WTC11 (cell line): ENCODE measurements around the gene ISOC2.

Source experiments
- ATF3 ChIP-seq: sonication (generic); formaldehyde crosslinking; conservative IDR thresholded peaks from 2 replicates; pipeline ENCODE4 v1.8.1; 2022; ENCODE audit warnings: mild to moderate bottlenecking, missing genetic modification reagents
- CREB1 ChIP-seq: sonication (generic); formaldehyde crosslinking; IDR thresholded peaks from 2 replicates; pipeline ENCODE4 v1.8.0; 2023; ENCODE audit warnings: mild to moderate bottlenecking, missing genetic modification reagents
- CTCF ChIP-seq: fragments of 200-600 bp; IDR thresholded peaks from 2 replicates; pipeline ENCODE4 v1.8.0; 2022; ENCODE audit warnings: antibody characterized with exemption
- E2F5 ChIP-seq: sonication (generic); formaldehyde crosslinking; IDR thresholded peaks from 2 replicates; pipeline ENCODE4 v1.8.1; 2022; ENCODE audit warnings: mild to moderate bottlenecking, moderate library complexity, missing genetic modification reagents
- ELF4 ChIP-seq: sonication (generic); formaldehyde crosslinking; IDR thresholded peaks from 2 replicates; pipeline ENCODE4 v1.8.1; 2022; ENCODE audit warnings: low read depth, mild to moderate bottlenecking, moderate library complexity, missing genetic modification reagents
- FOXP1 ChIP-seq: sonication (generic); formaldehyde crosslinking; IDR thresholded peaks from 2 replicates; pipeline ENCODE4 v1.8.0; 2022; ENCODE audit warnings: missing genetic modification reagents, mild to moderate bottlenecking, moderate library complexity, borderline replicate concordance
- MAX ChIP-seq: sonication (generic); formaldehyde crosslinking; IDR thresholded peaks from 2 replicates; pipeline ENCODE4 v1.8.0; 2022; ENCODE audit warnings: mild to moderate bottlenecking, missing genetic modification reagents
- NR2C2 ChIP-seq: sonication (generic); formaldehyde crosslinking; IDR thresholded peaks from 2 replicates; pipeline ENCODE4 v1.8.0; 2022; ENCODE audit warnings: mild to moderate bottlenecking, missing genetic modification reagents
- NR3C1 ChIP-seq: sonication (generic); formaldehyde crosslinking; conservative IDR thresholded peaks from 2 replicates; pipeline ENCODE4 v1.8.1; 2023; ENCODE audit warnings: low read depth, mild to moderate bottlenecking, missing genetic modification reagents
- PRDM15 ChIP-seq: sonication (generic); formaldehyde crosslinking; IDR thresholded peaks from 2 replicates; pipeline ENCODE4 v1.8.0; 2022; ENCODE audit warnings: missing genetic modification reagents
- TP53 ChIP-seq: sonication (generic); formaldehyde crosslinking; IDR thresholded peaks from 2 replicates; pipeline ENCODE4 v1.8.1; 2023; ENCODE audit warnings: mild to moderate bottlenecking, missing genetic modification reagents
- USF1 ChIP-seq: sonication (generic); formaldehyde crosslinking; IDR thresholded peaks from 2 replicates; pipeline ENCODE4 v1.8.0; 2022; ENCODE audit warnings: mild to moderate bottlenecking, missing genetic modification reagents
- ZBTB21 ChIP-seq: sonication (generic); formaldehyde crosslinking; IDR thresholded peaks from 2 replicates; pipeline ENCODE4 v1.8.1; 2023; ENCODE audit warnings: mild to moderate bottlenecking, missing genetic modification reagents, borderline replicate concordance

GRCh38 chr19:55461974-55462626 is 658 bp upstream of the ISOC2 start:
- TF ChIP-seq ELF4 (CRISPR knock-in tag) = no peak
- TF ChIP-seq CTCF = no peak
- no peak for TF ChIP-seq CREB1 (CRISPR knock-in tag)
- no peak for TF ChIP-seq MAX
- TF ChIP-seq PRDM15 = no peak
- no peak for TF ChIP-seq USF1 (CRISPR knock-in tag)
- TF ChIP-seq E2F5 = no peak
- TF ChIP-seq TP53 (CRISPR knock-in tag) = no peak
- no peak for TF ChIP-seq NR2C2 (CRISPR knock-in tag)
- no peak for TF ChIP-seq ZBTB21 (CRISPR knock-in tag)
- TF ChIP-seq FOXP1 (CRISPR knock-in tag) = no peak
- TF ChIP-seq NR3C1 (CRISPR knock-in tag) = no peak
- TF ChIP-seq ATF3 (CRISPR knock-in tag) = no peak
